Measurements from ENCODE around the gene ZNF710. TPM values are rescaled to one million over a fixed set of nuclear protein-coding genes. Genes with fewer than 3 reads are reported as not detected.

ZNF710 gene
- polyA plus RNA-seq, 1 of the 3 experiments (the other 2 are of a cell fraction) = 2.7 TPM

GRCh38 chr15:90046911-90047392 is 45.8 kb downstream of the ZNF710 start (continued):
- TF ChIP-seq, protein P1, sequence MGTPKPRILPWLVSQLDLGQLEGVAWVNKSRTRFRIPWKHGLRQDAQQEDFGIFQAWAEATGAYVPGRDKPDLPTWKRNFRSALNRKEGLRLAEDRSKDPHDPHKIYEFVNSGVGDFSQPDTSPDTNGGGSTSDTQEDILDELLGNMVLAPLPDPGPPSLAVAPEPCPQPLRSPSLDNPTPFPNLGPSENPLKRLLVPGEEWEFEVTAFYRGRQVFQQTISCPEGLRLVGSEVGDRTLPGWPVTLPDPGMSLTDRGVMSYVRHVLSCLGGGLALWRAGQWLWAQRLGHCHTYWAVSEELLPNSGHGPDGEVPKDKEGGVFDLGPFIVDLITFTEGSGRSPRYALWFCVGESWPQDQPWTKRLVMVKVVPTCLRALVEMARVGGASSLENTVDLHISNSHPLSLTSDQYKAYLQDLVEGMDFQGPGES (IDR thresholded peaks at IDR 0.05; ENCODE audit: low read depth, low read length) = no peak
- TF ChIP-seq JUND (IDR thresholded peaks at IDR 0.05) = no peak

DNA sequence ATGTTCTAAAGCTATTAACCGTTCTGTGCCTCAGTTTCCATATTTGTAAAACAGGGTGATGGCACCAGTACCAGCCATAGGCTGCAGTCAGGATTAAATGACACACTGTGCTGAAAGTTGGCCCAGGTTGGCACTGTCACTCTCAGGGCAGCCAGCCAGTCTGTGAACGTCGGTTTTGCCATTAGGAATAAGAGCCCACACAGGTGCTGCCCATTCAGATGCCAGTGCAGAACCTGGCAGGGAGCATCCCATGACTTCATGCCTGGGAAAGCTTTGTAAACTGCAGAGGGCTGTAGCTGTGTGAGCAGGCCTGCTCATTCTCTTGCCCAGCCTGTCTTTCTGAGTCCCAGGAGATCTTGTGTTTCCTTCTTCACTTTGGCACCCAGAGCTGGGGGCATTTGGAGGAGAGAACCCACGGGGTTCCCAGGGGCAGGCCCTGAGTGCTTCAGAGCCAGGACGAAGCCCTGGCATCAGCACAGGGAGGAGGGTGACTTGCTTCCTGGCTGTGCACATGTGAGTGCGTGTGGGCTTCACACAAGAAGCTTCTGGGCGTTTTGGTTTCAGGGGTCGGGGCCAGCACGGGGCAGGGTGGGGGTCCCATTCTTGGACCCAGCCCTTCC is 46.9 kb downstream of the ZNF710 start:
- H3K9me3 ChIP-seq = no peaks in the 10 kb centered on the region
- H3K4me1 ChIP-seq (ENCODE audit: control insufficient read depth in 1 of 2, insufficient read depth in 2 of 2, low read depth in 1 of 2, low read length in 1 of 2) = peaks cover 0 to 15% of the 10 kb centered on the region in 2 experiments; a peak in 1 of 4 replicates
- POLR2A ChIA-PET = no interaction called here
- H3F3A ChIP-seq (replicated peaks; ENCODE audit: insufficient read depth) = no peaks in the 10 kb centered on the region
- TF ChIP-seq, protein P1 (IDR thresholded peaks at IDR 0.05; ENCODE audit: low read depth, low read length) = no peak
- TF ChIP-seq RAD21 (IDR thresholded peaks at IDR 0.05; ENCODE audit: low read length) (no peak), YY1 (IDR thresholded peaks at IDR 0.05; ENCODE audit: low read depth) (no peak), FOXM1 (IDR thresholded peaks at IDR 0.05; ENCODE audit: low read depth) (no peak), PBX3 (IDR thresholded peaks at IDR 0.05) (no peak), FOSL2 (IDR thresholded peaks at IDR 0.05; ENCODE audit: borderline replicate concordance, low read depth) (no peak), REST (IDR thresholded peaks at IDR 0.05; ENCODE audit: low read depth, low read length) (no peak), SIN3A (IDR thresholded peaks at IDR 0.05; ENCODE audit: borderline replicate concordance, low read depth, low read length) (no peak), GABPA (IDR thresholded peaks at IDR 0.05; ENCODE audit: low read depth) (no peak), EP300 (IDR thresholded peaks at IDR 0.05; ENCODE audit: borderline replicate concordance in 1 of 2, low read depth in 1 of 2, low read length in 1 of 2) (no peak), TCF12 (IDR thresholded peaks at IDR 0.05) (no peak), MEF2A (IDR thresholded peaks at IDR 0.05; ENCODE audit: borderline replicate concordance, low read depth) (no peak), CHD2 (IDR thresholded peaks at IDR 0.05; ENCODE audit: low read length, partially characterized antibody) (no peak), RXRA (IDR thresholded peaks at IDR 0.05; ENCODE audit: borderline replicate concordance, low read depth) (no peak), POLR2AphosphoS5 (IDR thresholded peaks at IDR 0.05; ENCODE audit: low read depth, low read length) (no peak)
- TF ChIP-seq, protein P2, sequence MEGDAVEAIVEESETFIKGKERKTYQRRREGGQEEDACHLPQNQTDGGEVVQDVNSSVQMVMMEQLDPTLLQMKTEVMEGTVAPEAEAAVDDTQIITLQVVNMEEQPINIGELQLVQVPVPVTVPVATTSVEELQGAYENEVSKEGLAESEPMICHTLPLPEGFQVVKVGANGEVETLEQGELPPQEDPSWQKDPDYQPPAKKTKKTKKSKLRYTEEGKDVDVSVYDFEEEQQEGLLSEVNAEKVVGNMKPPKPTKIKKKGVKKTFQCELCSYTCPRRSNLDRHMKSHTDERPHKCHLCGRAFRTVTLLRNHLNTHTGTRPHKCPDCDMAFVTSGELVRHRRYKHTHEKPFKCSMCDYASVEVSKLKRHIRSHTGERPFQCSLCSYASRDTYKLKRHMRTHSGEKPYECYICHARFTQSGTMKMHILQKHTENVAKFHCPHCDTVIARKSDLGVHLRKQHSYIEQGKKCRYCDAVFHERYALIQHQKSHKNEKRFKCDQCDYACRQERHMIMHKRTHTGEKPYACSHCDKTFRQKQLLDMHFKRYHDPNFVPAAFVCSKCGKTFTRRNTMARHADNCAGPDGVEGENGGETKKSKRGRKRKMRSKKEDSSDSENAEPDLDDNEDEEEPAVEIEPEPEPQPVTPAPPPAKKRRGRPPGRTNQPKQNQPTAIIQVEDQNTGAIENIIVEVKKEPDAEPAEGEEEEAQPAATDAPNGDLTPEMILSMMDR (IDR thresholded peaks at IDR 0.05) = no peak
- CTCF ChIA-PET = interaction anchor here (0.9 to 1.5 kb wide), 3 partner anchors 11 to 14 kb away, joined by 3 to 4 read pairs (median 4); no protein-coding TSS in a partner anchor
- no peak for DNase-seq
- H3K4me3 ChIP-seq (ENCODE audit: low read depth in 2 of 2, low read length in 1 of 2) = no peak overlapping the region
- WGBS (ENCODE audit: low lambda C conversion rate) = 89% methylated on average over 7 of the region's 9 CpGs
- no peaks in the 10 kb centered on the region for H3K79me2 ChIP-seq (ENCODE audit: insufficient read depth)
- no peaks in the 10 kb centered on the region for H4K20me1 ChIP-seq (ENCODE audit: insufficient read depth)
- no peaks in the 10 kb centered on the region for H3K9me2 ChIP-seq
- no peaks in the 10 kb centered on the region for H3K36me3 ChIP-seq (replicated peaks in 1 of 2; ENCODE audit: control insufficient read depth in 1 of 2, insufficient read depth in 2 of 2, low read length in 1 of 2)
- no peak overlapping the region for H2AFZ ChIP-seq (ENCODE audit: low read depth)
- no peak overlapping the region for H3K4me2 ChIP-seq
- no peaks in the 10 kb centered on the region for H3K27me3 ChIP-seq (ENCODE audit: insufficient read depth)
- no peak overlapping the region for H3K27ac ChIP-seq (ENCODE audit: low read depth in 2 of 2, low read length in 1 of 2)
- H3K9ac ChIP-seq = no peak overlapping the region
